Bronchial epithelial cell (primary cell): ENCODE data around the gene SMYD1. TPM values are rescaled to one million over a fixed set of nuclear protein-coding genes. Genes with fewer than 3 reads are reported as not detected.

ENCODE experiments used
- DNase-seq: peaks from one replicate; pipeline ENCODE4 v3.0.0-alpha.2; 2010; ENCODE audit warnings: low read depth
- FAIRE-seq: peaks from 2 replicates; lab custom pipeline; 2011; peaks lifted over from hg19 to GRCh38; lab: Jason Lieb, UNC
- H3K27me3 ChIP-seq: 2 replicates; pipeline ENCODE4 v1.5.1; 2011; ENCODE audit warnings: low read length; ENCODE audit not compliant: control insufficient read depth, insufficient read depth
- H3K36me3 ChIP-seq: 2 replicates; pipeline ENCODE4 v1.5.1; 2011; ENCODE audit warnings: low read length; ENCODE audit not compliant: control insufficient read depth, insufficient read depth
- H3K4me3 ChIP-seq: 2 replicates; pipeline ENCODE4 v1.5.1; 2011; ENCODE audit warnings: mild to moderate bottlenecking, low read depth, low read length, control low read depth
- CTCF ChIP-seq: IDR thresholded peaks from 2 replicates; pipeline ENCODE4 v1.5.1; 2011; ENCODE audit warnings: mild to moderate bottlenecking, moderate library complexity, low read length, control low read depth, inconsistent platforms; ENCODE audit not compliant: insufficient read depth, severe bottlenecking
- total RNA-seq: library from RNA; depleted of rRNA; stranded (reverse); fragments of >200 nt; gene quantifications from 2 replicates; pipeline ENCODE4 v1.2.1, GENCODE V29; 2014

The SMYD1 gene
- total RNA-seq, 1 donor from 2014 or later, result not detected

GRCh38 chr2:88159955-88160415, 92.4 kb downstream of the SMYD1 start:
- TF ChIP-seq CTCF, result peak; percentile 73

GRCh38 chr2:88160517-88160916, 92.9 kb downstream of the SMYD1 start:
- no peaks in the 10 kb centered on the region for H3K36me3 ChIP-seq
- H3K27me3 ChIP-seq, result no peaks in the 10 kb centered on the region
- H3K4me3 ChIP-seq, result no peak overlapping the region
- no peak for FAIRE-seq
- DNase-seq, result no peak
- TF ChIP-seq CTCF, result no peak

More at GRCh38 chr2:88159955-88160415, 92.4 kb downstream of the SMYD1 start:
- H3K36me3 ChIP-seq, result no peaks in the 10 kb centered on the region
- H3K4me3 ChIP-seq, result no peak overlapping the region
- H3K27me3 ChIP-seq, result no peaks in the 10 kb centered on the region
- DNase-seq (peak; percentile 54), FAIRE-seq (no peak)

- Histone ChIP-seq H3K4me3 (no peak overlapping the region), H3K36me3 (no peaks in the 10 kb centered on the region), H3K27me3 (no peaks in the 10 kb centered on the region)
- no peak for TF ChIP-seq CTCF
- FAIRE-seq (no peak), DNase-seq (peak; percentile 91)
These were observed 94.0 kb downstream of the SMYD1 start for GRCh38 chr2:88161446-88162244.

Other genes with a start within 250 kb of the SMYD1 start
- 3.2 and 6.9 TPM in 2 replicates for gene RGPD2, start 242.0 kb upstream of the SMYD1 start, total RNA-seq
- 26.9 TPM in 1 of 2 replicates, not detected in the other for gene RNU2-63P, start 51.3 kb upstream of the SMYD1 start, total RNA-seq
- gene KRCC1, start 12.0 kb upstream of the SMYD1 start, total RNA-seq, result 8.4 and 13.6 TPM in 2 replicates
- not detected in 2 replicates for gene FABP1, start 60.2 kb downstream of the SMYD1 start, total RNA-seq
- 2.4 and 8.1 TPM in 2 replicates for gene THNSL2, start 102.5 kb downstream of the SMYD1 start, total RNA-seq